HG02588 (cell line): ENCODE measurements around the gene GAL3ST2.
"Not testable (repeated sequence)": the region's sequence is repeated elsewhere in the genome, so short reads cannot be mapped to it uniquely, and the experiment has no call there.

ENCODE experiments used
- ATAC-seq: cut with Tn5 transposase; IDR thresholded peaks from one replicate; pipeline ENCODE4 v1.9.1; 2021; ENCODE audit warnings: mild to moderate bottlenecking, moderate library complexity; ENCODE audit not compliant: unreplicated experiment

Gene GAL3ST2

DNA sequence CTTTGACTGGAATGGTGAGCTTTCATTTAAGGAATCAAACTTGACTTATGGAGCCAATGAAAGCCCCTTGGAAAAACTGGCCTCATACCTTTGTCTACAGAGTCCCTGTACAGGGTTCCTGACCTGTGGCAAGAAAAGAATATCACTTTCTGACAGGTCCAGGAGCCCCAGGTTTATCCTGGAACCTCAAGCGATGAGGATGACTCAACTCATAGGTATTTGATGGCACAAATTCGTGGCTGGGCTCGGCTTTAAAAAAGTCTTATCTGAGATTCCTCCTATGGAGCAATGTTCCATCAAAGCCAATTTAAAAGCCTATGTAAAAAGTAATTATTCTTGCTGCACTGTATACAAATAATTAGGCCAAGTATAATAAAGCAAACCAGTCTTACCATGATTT lies 14.8 kb downstream of the GAL3ST2 start:
- not testable (repeated sequence) for ATAC-seq

DNA sequence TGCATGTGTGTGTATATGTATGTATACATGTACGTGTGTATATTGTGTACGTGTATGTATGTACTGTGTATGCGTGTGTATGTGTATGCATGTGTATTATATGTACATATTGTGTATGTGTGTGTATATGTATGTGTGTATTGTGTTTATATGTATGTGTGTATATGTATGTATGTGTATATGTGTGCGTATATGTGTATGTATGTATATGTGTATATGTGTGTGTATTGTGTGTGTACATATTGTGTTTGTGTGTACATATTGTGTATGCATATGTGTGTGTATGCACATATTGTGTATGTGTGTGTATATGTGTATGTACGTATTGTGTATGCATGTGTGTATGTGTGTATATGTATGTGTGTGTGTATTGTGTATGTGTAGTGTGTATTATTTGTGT lies 16.8 kb downstream of the GAL3ST2 start:
- no peak for ATAC-seq

DNA sequence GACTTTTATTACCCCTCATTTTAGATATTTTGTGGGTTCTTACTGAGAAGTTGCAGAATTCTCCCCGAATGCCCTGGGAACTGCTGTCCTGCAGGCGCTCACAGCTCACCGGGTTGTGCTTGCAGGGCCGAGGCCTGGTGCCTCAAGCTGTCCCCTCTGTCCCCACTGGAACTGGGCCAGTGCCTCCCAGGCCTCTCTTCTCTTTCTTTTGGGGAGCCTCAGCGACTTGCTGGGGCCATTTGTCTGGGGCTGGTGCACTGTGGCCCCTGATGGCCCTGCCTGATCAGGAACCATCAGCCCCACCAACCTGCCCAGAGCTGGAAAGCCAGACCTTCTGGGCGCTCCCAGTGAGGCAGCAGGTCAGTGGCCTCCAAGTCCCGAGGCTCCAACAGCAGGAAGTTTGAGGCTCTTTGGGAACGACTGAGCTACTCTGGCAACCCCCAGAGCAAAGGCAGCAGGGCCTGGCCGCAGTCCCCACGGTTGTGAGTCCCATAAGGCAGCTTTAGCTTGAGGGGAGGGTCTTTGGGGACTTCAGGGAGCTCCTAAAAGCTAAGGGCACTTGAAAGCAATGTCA lies 17.7 kb downstream of the GAL3ST2 start:
- ATAC-seq: no peak

DNA sequence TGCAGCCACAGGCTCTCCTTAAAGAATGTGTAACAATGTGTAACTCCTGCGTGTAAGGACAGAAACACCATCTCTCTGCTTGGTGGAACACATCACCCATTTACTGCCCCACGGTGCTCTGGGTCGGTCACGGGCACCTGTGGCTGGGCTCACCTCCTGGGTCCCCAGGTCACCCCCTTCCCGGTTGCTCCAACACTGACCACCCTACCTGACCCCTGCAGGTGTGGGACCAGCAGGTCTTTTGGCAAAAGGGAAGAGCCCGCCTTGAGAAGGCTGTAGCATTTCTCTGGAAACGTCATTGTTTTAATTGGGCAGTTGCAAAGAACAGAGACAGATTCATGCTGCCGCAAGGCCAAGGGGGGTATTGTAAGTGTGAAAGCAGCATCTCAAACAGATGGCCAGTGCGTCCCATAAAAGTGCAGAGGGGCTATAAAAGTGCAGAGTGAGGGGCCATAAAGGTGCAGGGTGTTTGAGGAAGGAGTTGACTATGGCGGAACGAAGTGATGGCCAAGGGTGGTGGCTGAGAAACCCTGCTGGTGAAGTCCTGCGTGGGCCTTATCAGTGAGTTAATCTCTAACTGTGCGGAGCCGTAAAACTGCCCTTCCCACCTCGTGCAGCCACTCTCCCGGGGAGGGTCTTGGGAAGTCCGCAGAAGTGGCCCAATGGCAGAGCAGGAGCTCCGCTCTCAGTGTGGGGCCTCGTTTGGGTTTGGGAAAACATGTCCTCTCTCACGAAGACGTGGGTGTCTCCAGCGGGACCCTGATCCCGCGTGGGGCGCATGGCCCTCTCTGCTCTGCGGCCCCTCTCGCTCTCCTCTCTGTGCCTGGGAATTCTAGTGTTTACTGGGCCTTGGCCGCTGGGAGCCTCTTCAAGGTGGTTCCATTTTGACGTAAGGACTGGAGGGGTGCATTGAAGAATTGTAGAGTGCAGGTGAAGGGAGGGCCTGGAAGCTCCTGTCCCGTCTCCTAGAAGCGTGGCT lies 18.7 kb downstream of the GAL3ST2 start:
- no peak for ATAC-seq

DNA sequence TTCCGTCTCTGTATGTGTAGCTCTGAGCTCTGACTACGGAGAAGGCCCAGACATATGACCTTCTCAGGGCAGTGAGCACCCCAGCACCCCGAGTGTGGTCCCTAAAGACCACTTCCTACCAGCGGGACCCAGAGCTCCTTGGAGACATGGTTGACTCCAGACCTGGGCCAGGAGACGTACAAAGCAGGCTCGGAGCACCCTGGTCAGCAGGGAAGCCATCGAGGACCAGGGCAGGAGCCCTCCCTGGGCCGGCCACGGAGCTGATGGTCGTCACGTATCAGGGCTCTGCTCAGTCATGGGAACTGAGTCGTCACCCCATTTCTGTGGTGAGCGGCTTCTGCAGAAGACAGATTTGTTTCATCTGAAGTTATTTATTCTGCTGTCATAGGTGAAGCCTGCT lies 19.6 kb downstream of the GAL3ST2 start:
- ATAC-seq: no peak

DNA sequence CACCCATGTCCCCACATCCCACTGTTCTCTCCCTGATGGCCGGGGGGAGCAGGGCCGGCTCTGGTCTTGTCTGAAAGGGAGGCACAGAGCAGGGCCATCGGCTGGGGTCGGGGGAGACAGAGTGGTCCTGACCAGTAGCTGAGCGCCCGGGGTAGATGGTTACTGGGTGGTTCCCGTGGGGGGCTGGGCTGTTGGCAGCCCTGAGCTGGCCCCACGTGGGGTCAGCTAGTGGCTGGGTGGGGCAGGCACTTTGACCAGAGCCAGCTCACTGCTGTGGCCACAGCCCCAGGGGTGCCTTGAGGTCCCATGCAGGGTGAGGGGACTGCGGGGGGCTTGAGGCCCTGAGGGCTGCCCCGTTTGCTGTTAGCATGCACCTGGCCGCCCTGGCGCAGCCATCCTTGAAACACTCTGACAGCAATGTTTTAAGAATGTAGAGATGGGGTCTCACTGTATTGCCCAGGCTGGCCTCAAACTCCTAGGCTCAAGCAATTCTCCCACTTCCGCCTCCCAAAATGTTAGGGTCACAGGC lies 20.1 kb downstream of the GAL3ST2 start:
- no peak for ATAC-seq

DNA sequence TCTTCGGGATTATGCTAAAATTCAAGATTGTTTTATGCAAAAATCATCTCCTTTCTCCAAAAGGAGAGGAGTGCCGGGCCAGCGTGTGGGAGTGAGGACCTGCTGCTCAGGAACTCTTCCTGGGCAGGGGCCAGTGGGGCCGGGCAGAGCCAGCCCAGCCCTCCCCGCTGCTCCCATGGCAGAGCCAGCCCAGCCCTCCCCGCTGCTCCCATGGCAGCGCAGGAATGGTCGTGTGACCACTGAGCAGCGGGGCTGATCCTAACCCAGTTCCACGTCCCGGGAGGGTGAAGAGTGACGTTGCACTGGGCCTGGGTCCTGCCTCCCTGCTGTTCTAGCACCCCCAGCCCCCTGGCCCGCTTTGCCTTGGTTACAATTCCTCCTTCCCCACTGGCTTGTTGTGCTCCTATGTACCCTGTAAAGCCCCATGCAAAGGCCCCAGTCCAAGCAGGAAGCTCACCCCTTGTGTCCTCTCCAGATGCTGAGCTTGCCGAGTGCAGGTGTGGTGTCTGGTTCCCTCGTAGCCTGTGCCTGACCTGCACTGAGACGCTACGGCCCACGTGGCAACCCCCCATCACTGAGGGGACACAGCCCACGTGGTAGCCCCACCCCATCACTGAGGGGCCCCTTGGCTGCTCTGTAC lies 20.9 kb downstream of the GAL3ST2 start:
- ATAC-seq: no peak

DNA sequence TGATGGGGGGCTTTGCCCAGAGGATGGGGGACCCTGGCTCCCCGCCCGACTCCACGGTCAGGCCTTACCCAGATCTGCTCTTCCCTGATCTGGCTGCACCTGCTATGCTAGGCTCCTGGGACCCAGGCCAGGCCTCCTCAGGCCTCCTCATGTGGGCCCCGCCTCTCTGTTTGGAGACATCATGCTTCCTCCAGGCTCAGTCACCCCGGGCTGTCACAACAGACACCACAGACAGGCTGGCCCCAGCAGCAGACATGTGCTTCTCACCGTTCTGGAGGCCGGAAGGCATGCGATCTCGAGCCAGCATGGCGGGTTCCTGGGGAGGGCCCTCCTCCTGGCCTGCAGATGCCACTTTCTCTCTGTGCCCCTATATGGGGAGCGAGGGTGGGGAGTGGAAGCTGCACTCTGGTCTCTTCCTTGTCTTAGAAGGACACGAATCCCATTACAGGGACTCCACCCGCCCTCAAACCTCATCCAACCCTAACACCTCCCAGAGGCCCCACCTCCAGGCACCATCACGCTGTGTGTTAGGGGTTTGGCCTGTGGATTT lies 21.5 kb downstream of the GAL3ST2 start:
- ATAC-seq: no peak

DNA sequence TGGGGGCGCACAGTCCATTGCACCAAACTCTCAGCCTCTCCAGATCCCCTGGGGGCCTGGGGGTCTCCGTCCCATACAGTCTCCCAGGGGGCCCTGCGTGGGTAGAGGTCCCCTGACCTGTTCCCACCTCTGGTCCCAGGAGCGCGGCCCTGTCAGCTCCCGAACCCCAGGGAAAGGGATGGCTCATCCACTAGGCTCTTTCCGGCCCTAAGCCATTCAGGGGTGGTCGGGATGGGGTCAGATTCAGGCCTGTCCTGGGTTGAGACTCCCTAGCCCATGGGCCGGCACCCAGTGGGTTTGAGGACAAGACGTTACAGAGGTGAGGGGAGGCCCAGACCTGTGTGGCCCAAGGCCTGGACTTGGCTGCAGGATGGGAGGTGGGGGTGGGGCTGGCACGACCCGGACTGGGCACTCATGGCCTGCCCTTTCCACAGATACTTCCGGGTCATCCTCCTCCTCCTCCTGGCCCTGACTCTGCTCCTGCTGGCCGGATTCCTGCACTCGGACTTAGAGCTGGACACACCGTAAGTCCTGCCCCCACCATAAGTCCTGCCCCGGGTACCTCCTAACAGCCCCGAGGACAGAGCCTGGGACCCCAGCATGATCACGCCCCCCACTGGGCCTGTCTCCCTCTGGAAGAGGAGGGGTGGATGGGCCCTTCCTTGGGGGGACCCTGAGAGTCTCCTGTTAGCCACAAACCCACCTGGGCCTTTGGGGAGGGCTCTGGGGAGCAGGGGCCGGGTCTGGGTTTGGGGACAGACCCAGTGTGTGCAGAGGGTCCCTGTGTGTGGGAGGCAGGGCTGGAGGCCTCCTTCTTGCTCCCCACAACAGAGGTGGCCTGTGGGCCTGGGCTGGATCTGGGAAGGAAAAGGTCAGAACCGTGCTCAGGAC lies 22.3 kb downstream of the GAL3ST2 start:
- no peak for ATAC-seq

DNA sequence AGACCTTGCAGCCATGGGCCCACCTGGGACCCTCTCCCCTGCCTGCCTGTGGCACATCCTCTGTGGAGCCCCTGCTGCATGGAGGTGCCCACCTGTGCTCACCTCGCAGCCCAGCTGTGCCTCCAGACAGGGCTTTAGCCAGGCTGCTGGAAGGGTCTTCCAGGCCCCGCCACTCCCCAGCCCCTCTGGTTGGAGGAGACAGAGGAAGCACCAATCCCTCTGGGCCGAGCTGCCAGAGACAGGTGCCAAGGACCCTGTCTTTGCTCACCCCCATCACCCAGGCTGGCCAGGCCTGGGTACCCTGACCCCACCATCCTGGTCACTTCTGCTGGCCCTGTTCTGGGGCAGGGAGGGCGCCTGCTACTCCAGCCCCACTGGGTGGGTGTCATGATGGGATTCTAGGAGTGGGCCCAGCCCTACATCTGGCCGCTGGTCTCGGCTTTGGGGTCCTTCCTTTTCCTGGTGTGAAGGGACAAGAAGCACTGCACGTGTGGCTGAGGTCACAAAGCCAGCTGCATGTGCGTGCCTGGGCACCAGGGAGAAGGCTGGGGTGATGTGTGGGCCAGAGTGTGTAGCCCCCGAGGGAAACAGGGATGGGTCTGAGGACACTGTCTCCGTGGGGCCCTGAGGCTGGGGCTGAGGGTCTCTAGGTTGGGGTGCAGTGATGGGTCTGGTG lies 23.0 kb downstream of the GAL3ST2 start:
- ATAC-seq: no peak

DNA sequence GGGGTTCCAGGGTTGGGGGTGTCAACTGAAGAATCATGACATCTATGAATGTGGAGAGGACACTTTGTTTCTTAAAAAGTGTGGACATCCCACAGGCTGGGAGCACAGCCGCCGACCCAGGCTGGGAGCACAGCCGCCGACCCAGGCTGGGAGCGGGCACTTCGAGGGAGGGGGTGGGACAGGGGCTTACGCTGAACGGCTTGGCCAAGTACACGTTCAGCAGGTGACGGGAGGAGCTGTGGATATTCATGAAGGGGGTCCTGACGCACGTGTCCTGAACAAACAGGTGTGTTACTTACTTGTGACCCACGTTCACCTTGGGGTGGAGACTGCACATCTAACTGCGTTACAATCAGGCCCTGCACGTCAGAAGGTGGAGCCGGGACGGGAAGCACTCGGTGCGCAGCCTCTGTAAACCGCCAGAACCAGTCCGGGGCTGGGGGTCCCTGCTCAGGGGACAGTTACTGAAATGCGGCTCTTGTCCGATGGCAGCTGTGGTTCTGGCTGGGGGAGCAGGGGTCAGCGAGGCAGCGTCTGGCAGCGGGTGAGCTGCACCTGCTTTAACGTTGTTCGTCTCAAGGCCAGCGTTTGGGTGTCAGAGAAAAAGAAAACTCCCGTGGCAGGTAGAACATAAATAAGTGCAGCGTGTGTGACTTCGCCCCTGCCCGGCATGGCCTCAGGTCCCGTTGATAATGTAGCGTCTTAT lies 23.7 kb downstream of the GAL3ST2 start:
- ATAC-seq: not testable (repeated sequence)

DNA sequence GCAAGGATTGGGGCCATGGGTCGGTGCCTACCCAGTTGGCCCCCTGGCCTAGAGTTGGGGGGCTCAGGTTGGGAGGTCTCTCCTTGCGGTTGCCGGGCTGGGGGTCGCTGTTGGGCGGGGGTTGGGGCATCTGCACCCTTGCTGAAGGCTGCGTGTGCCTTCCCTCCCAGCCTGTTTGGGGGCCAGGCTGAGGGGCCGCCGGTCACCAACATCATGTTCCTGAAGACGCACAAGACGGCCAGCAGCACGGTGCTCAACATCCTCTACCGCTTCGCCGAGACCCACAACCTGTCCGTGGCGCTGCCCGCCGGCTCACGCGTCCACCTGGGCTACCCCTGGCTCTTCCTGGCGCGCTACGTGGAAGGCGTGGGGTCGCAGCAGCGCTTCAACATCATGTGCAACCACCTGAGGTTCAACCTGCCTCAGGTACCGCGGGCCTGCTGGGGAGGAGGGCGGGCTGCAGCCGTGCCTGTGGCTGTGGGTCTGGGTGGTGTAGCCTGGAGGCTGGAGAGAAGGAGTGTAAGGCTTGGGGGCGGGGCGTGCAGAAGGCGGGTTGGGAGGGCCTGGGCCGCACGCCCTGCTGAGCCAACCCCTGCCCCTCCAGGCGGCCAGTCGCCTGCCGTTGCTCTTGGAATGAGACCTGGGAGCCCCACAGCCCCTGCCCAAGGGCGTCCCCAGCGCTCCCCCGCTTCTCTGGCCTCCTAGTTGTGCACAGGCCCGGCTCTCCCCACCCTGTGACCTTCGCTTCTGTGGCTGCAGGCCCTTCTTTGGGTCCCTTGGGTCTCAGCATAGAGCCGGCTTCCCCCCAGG lies 25.2 kb downstream of the GAL3ST2 start:
- no peak for ATAC-seq

DNA sequence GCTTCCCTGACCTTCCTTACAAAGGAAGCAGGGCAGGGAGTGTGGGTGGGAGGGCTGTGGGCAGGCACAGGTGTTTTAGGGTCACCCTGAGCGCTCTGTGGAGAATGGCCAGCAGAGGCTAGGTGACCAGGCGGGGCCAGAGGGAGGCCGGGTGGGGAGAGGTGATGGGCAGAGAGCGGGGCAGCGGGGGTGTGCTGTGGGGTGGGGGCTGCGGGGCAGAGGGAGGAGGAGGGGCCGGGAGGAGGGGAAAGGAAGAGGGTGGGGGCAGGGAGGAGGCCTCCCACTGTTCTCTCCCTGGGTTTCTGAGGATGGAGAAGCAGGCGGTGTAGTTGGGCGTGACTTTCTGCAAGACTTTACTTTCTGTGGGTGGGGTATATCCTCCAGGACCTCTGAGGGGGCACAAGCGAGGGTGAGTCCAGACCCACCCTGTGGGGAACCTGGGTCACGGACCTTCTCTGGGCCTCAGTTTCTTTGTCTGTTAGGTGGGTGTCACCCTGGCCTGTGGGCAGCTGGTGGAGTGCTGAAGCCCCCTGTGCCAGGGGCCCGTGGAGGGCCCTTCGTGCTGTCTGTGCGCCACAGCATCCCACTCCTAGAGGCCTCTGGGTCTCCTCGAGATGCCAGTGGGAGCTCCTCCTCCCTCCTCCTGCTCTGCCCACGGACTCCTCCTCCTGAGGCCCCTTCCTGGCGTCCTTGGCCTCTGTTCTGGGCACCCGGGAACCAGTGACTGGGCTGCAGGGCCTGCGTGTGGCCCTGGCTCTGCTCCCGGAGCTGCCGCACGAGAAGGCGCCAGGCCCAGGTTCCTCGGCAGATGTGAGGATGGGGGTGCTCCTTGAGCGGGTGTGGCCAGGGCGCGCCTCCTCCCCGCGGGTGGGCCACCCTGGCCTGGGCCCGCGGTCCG lies 26.0 kb downstream of the GAL3ST2 start:
- no peak for ATAC-seq

DNA sequence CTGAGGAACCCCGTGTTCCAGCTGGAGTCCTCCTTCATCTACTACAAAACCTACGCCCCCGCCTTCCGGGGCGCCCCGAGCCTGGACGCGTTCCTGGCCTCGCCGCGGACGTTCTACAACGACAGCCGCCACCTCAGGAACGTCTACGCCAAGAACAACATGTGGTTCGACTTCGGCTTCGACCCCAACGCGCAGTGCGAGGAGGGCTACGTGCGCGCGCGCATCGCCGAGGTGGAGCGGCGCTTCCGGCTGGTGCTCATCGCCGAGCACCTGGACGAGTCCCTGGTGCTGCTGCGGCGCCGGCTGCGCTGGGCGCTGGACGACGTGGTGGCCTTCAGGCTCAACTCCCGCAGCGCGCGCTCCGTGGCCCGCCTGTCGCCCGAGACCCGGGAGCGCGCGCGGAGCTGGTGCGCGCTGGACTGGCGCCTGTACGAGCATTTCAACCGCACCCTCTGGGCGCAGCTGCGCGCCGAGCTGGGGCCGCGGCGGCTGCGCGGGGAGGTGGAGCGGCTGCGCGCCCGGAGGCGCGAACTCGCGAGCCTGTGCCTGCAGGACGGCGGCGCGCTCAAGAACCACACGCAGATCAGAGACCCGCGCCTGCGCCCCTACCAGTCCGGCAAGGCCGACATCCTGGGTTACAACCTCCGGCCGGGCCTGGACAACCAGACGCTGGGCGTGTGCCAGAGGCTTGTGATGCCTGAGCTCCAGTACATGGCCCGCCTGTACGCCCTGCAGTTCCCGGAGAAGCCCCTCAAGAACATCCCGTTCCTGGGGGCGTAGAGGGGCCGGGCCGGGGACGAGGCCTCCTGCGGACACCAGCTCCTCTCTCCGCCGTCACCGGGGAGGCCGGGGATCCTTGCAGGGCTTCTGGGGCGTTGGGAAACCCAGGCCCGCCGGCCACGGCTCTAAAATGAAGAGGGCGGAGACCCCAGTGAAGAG lies 27.0 kb downstream of the GAL3ST2 start:
- no peak for ATAC-seq

DNA sequence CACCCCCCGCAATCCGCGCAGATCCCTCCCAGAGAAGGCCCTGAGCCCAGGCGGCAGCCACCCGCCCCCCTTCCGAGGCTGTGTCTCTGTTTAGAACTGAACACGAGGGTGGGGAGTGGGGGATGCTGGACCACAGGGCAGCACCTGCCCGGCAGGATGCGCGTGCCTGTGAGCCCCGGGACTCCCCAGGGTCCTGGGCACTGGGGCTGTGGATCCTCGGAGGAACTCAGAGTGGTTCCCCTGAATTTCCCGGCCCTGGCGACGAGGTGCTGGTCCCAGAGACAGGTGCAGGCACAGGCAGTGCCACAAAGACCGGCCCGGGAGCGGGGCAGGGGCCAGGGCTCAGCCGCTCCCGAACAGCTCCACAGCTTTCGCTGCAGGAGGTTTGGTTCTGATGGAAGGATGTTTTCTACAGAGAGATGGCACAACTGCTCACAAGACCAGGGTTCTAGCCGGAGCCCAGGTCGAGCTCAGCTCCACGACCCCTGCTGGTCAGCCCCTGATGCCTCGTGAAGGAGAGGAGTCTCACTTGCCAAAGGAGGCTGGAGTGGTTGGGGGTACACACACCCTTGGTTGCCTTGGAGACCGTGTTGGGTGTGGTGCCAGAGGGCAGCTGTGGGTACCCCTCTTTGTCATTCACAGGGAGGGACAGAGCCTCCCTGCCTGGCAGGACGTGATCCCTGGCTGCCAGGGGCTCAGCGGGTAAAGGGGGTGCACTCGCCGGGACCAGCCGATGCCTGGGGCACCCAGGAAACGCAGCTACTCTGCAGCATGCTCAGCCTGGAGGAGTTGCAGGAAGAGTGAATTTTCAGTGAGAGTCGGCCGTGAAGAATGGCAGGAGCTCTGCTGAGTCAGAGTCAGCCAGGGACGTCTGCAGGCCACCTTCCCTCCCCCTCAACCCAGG lies 28.0 kb downstream of the GAL3ST2 start:
- no peak for ATAC-seq
